Measurements from ENCODE around the gene HNRNPUL1. TPM values are rescaled to one million over a fixed set of nuclear protein-coding genes. Genes with fewer than 3 reads are reported as not detected.

The HNRNPUL1 gene
- total RNA-seq, 1 donor from 2014 or later: 81.1 TPM

GRCh38 chr19:41230067-41230857 is 33.9 kb upstream of the HNRNPUL1 start:
- intact Hi-C loops (cut with DNase I): no loop called here
- peaks cover 33 to 42% of the 10 kb centered on the region in 2 donors for H3K36me3 ChIP-seq
- no peaks in the 10 kb centered on the region for H3K27me3 ChIP-seq
- no peak for TF ChIP-seq CTCF (IDR thresholded peaks at IDR 0.05)
- DNase-seq (ENCODE audit: low spot score in 2 of 2): no peak
- H3K4me3 ChIP-seq: no peak overlapping the region
- no peaks in the 10 kb centered on the region for H3K9me3 ChIP-seq
- H3K27ac ChIP-seq: no peak overlapping the region
- peaks cover 7 to 15% of the 10 kb centered on the region in 2 donors for H3K4me1 ChIP-seq

- DNase-seq (ENCODE audit: low spot score in 2 of 2): no peak
- Histone ChIP-seq H3K4me1 (peaks cover 3 to 6% of the 10 kb centered on the region in 2 donors), H3K36me3 (peaks cover 51 to 65% of the 10 kb centered on the region in 2 donors), H3K9me3 (no peaks in the 10 kb centered on the region), H3K4me3 (no peak overlapping the region), H3K27me3 (no peaks in the 10 kb centered on the region), H3K27ac (peak overlapping the region; percentile 17 to 30)
- intact Hi-C loops (cut with DNase I): no loop called here
- no peak for TF ChIP-seq CTCF (IDR thresholded peaks at IDR 0.05)
Observed at GRCh38 chr19:41232686-41233085, 31.5 kb upstream of the HNRNPUL1 start.

- Histone ChIP-seq H3K27me3 (no peaks in the 10 kb centered on the region), H3K4me1 (peaks cover 3 to 6% of the 10 kb centered on the region in 2 donors), H3K9me3 (no peaks in the 10 kb centered on the region), H3K27ac (peak overlapping the region; percentile 17 to 30), H3K4me3 (no peak overlapping the region), H3K36me3 (peaks cover 62 to 77% of the 10 kb centered on the region in 2 donors)
- intact Hi-C loops (cut with DNase I): no loop called here
- no peak for TF ChIP-seq CTCF (IDR thresholded peaks at IDR 0.05)
- peak in 1 of 2 donors; percentile 76 for DNase-seq (ENCODE audit: low spot score in 2 of 2)
Observed at GRCh38 chr19:41233748-41234240, 30.4 kb upstream of the HNRNPUL1 start.

- no peak for TF ChIP-seq CTCF (IDR thresholded peaks at IDR 0.05)
- H3K4me3 ChIP-seq: no peak overlapping the region
- H3K27ac ChIP-seq: no peak overlapping the region
- no peaks in the 10 kb centered on the region for H3K27me3 ChIP-seq
- peaks cover 70 to 85% of the 10 kb centered on the region in 2 donors for H3K36me3 ChIP-seq
- no peaks in the 10 kb centered on the region for H3K9me3 ChIP-seq
- DNase-seq (ENCODE audit: low spot score in 2 of 2): no peak
- H3K4me1 ChIP-seq: no peaks in the 10 kb centered on the region
- intact Hi-C loops (cut with DNase I): no loop called here
Observed at GRCh38 chr19:41234512-41235168, 29.5 kb upstream of the HNRNPUL1 start.

- no peak for TF ChIP-seq CTCF (IDR thresholded peaks at IDR 0.05)
- no peak overlapping the region for H3K27ac ChIP-seq
- H3K4me1 ChIP-seq: no peaks in the 10 kb centered on the region
- H3K36me3 ChIP-seq: peaks cover 77 to 90% of the 10 kb centered on the region in 2 donors
- no peak for DNase-seq (ENCODE audit: low spot score in 2 of 2)
- H3K9me3 ChIP-seq: no peaks in the 10 kb centered on the region
- H3K27me3 ChIP-seq: no peaks in the 10 kb centered on the region
- intact Hi-C loops (cut with DNase I): no loop called here
- H3K4me3 ChIP-seq: no peak overlapping the region
Observed at GRCh38 chr19:41235480-41235879, 28.7 kb upstream of the HNRNPUL1 start.

Measured in ascending aorta (tissue), 2 donors.